ENCODE results near the gene LFNG. TPM values are rescaled to one million over a fixed set of nuclear protein-coding genes. Genes with fewer than 3 reads are reported as not detected.

The LFNG gene
- total and polyA plus RNA-seq, 12 donors, result 2.4 to 11.8 (median 9.0) TPM

DNA sequence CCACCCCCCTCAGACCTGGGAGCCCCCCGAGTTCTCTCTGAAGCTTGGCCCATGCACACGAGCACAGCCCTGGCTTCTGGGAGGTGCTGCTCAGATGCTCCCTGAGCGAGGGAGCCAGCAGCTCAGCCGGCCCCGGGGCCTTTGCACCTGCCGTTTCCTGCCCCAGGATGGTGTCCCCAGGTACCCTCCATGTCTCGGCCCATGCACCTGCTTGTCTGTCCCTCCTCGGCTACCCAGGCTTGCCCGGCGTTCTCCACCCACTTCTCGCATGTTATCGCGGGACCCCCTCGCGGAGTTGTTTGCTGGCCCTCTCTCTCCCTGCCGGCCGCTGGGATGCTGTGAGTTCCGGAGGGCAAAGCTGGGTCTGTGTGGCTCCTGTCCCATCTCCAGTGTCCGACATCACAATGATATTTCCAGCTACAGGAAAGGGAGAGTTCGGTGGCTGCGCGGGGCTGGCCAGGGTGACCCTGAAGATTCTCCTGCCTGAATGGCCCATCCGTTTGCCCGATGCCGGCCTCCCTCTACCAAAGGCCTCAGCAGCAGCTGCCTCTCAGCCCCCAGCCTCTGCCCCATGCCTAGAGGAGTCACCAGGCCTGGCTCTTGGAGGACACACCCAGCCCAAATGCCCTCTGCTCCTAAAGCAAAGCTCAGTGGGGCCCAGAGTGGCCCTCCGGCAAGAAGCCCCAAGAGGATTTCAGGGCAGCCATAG is 12.2 kb upstream of the LFNG start:
- H3K27me3 ChIP-seq, result peaks cover 0 to 5% (median 0%) of the 10 kb centered on the region in 7 donors
- H3K9me3 ChIP-seq, result no peaks in the 10 kb centered on the region
- H3K4me3 ChIP-seq, result no peak overlapping the region
- H3K36me3 ChIP-seq, result no peaks in the 10 kb centered on the region
- H3K4me1 ChIP-seq, result peaks cover 25 to 63% (median 57%) of the 10 kb centered on the region in 9 donors
- 69 to 72% methylated on average over 26 of the region's 26 CpGs for WGBS, 2 donors
- no peak for ATAC-seq
- DNase-seq, result no peak
- intact Hi-C loops (cut with DNase I), result no loop called here
- H3K27ac ChIP-seq, result peak overlapping the region in 6 of 10 donors; percentile 38 to 87 (median 66)
- TF ChIP-seq, protein P1, sequence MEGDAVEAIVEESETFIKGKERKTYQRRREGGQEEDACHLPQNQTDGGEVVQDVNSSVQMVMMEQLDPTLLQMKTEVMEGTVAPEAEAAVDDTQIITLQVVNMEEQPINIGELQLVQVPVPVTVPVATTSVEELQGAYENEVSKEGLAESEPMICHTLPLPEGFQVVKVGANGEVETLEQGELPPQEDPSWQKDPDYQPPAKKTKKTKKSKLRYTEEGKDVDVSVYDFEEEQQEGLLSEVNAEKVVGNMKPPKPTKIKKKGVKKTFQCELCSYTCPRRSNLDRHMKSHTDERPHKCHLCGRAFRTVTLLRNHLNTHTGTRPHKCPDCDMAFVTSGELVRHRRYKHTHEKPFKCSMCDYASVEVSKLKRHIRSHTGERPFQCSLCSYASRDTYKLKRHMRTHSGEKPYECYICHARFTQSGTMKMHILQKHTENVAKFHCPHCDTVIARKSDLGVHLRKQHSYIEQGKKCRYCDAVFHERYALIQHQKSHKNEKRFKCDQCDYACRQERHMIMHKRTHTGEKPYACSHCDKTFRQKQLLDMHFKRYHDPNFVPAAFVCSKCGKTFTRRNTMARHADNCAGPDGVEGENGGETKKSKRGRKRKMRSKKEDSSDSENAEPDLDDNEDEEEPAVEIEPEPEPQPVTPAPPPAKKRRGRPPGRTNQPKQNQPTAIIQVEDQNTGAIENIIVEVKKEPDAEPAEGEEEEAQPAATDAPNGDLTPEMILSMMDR (IDR thresholded peaks at IDR 0.05), result no peak

DNA sequence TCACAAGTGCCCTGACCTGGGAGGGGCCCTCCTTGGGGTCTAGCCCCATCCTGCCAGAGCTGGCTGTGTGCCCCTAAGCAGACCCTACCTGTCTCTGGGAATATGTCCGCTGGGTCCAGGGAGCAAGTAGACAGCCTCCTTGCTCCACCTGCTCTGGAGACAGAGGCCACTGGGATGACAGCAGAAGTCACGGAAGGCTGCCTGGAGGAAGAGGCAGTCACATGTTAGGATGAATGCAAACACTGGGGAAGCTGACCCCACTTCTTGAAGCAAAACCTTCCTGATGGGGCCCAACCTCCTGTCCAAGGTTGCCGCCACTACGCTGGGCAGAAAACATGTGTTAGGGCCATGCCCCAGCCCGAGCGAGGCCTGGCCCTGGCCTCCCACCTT is 11.7 kb upstream of the LFNG start:
- H3K4me3 ChIP-seq, result peak overlapping the region in 3 of 10 donors; percentile 5 to 14 (median 8)

DNA sequence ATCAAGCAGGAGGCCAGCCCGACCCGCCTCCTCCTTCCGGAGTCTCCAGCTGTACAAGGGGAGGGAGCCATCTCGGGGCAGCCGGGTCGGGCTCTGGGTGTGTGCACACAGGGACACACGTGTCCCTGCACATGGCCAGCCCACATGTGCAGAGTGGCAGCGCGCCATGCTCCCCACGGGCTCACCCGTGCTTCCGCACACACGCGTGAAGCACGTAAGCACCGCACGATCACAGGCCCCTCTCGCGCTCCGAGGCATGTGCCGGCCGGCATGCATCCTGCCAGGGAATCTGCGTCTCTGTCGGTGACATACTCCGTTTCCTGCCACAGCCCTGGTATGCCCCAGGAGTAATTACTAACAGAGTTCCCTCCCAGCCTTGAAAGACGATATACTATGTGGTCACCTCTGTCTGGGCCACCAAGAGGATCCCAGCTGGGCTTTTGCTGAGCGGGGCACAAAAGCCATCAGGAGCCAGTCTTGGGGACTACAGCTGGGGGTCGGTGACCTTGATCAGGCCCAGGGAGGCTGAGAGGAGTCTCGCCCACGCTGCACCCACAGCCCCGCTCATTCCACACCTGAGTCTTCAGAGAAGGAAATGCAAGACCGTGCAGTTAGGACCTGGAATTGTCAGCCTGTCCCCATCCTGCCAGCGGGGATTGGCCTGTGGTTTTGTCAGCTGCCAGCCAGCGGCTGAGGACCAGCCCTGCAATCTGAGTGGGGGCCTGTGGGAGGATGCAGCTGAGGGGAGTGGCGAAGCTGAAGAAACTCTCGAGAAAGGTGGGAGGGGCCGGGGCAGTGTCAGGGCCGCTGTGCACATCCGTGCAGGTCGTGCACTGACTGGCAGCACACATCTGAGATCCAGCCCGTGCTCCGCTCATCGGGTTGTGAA is 11.0 kb upstream of the LFNG start:
- no peaks in the 10 kb centered on the region for H3K36me3 ChIP-seq
- ATAC-seq (peak; percentile 43 to 79 (median 62)), DNase-seq (peak; percentile 66 to 75)
- WGBS, 2 donors, result 42 to 56% methylated on average over 43 of the region's 43 CpGs
- H3K9me3 ChIP-seq, result no peaks in the 10 kb centered on the region
- peaks cover 25 to 67% (median 56%) of the 10 kb centered on the region in 9 donors for H3K4me1 ChIP-seq
- peaks cover 0 to 5% (median 0%) of the 10 kb centered on the region in 7 donors for H3K27me3 ChIP-seq
- intact Hi-C loops (cut with DNase I), result no loop called here
- TF ChIP-seq, protein P1 (IDR thresholded peaks at IDR 0.05), result no peak
- peak overlapping the region in 8 of 10 donors; percentile 26 to 87 (median 56) for H3K27ac ChIP-seq
- peak overlapping the region in 4 of 10 donors; percentile 4 to 14 (median 6) for H3K4me3 ChIP-seq

More for the DNA sequence above, 11.7 kb upstream of the LFNG start:
- H3K4me1 ChIP-seq, result peaks cover 25 to 68% (median 62%) of the 10 kb centered on the region in 9 donors
- TF ChIP-seq, protein P1 (IDR thresholded peaks at IDR 0.05), result no peak
- DNase-seq, result no peak
- H3K27me3 ChIP-seq, result peaks cover 0 to 5% (median 0%) of the 10 kb centered on the region in 7 donors
- intact Hi-C loops (cut with DNase I), result no loop called here
- no peaks in the 10 kb centered on the region for H3K9me3 ChIP-seq
- no peaks in the 10 kb centered on the region for H3K36me3 ChIP-seq
- 55 to 86% methylated on average over 6 of the region's 6 CpGs for WGBS, 2 donors
- no peak for ATAC-seq
- H3K27ac ChIP-seq, result peak overlapping the region in 8 of 10 donors; percentile 26 to 87 (median 56)

DNA sequence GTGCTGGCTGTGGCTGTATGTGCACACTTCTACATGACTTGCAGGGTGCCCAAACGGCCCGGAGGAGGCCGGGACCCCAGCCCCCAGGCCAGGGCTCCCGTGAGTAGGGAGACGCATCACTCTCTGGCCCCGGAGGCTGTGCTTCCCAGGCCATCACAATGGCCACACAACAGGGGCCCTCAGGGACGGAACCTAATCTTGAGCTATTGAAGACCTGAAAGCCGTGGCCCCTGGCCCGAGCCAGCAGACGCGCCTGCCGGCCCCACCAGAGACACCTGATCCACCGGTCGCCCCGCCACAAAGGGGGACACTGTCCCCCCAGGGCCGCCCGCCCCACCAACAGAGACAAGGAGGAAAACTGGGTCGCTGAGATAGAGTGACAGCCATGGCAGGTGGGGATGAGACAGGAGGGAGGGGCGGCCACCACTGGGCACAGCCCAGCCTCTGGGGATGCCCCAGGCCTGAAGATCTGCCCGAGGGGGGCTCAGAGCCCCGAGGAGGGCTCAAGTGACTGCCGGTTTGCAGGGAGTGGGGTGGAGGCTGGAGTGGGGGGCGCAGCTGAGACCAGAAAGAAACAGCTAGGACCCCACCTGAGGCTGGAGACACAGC is 10.2 kb upstream of the LFNG start:
- TF ChIP-seq, protein P1 (IDR thresholded peaks at IDR 0.05), result no peak
- H3K4me1 ChIP-seq, result peaks cover 25 to 63% (median 55%) of the 10 kb centered on the region in 9 donors
- no peaks in the 10 kb centered on the region for H3K36me3 ChIP-seq
- H3K27ac ChIP-seq, result peak overlapping the region in 6 of 10 donors; percentile 5 to 87 (median 68)
- DNase-seq, result no peak
- peak overlapping the region in 1 of 10 donors; percentile 14 for H3K4me3 ChIP-seq
- no peak for ATAC-seq
- intact Hi-C loops (cut with DNase I), result no loop called here
- 81 to 83% methylated on average over 19 to 23 of the region's 23 CpGs for WGBS, 2 donors
- peaks cover 0 to 5% (median 0%) of the 10 kb centered on the region in 7 donors for H3K27me3 ChIP-seq
- no peaks in the 10 kb centered on the region for H3K9me3 ChIP-seq

Data from heart right ventricle (tissue), 16 donors.